ENCODE results near the gene RFNG.

Gene RFNG

GRCh38 chr17:82080789-82081464 is 29.3 kb upstream of the RFNG start:
- Histone ChIP-seq H4K20me1 (ENCODE audit: insufficient read depth) (no peaks in the 10 kb centered on the region), H3K79me2 (ENCODE audit: insufficient read depth, low read depth) (no peaks in the 10 kb centered on the region), H3K4me3 (IDR thresholded peaks at IDR 0.05; ENCODE audit: insufficient read depth, low read depth, low read length) (no peak overlapping the region), H3K27me3 (ENCODE audit: insufficient read depth, low read depth) (no peaks in the 10 kb centered on the region), H3K4me2 (no peak overlapping the region), H3K27ac (no peak overlapping the region), H3K4me1 (ENCODE audit: low read depth, poor library complexity, severe bottlenecking) (no peaks in the 10 kb centered on the region), H3K9ac (no peak overlapping the region), H2AFZ (ENCODE audit: low read depth) (no peak overlapping the region), H3K36me3 (ENCODE audit: insufficient read depth) (peaks cover 30% of the 10 kb centered on the region; the same call in 1 of the 2 replicates)
- TF ChIP-seq CTCF (conservative IDR thresholded peaks at IDR 0.05; ENCODE audit: low read depth, low read length), result no peak

- Histone ChIP-seq H3K4me2 (no peak overlapping the region), H3K79me2 (ENCODE audit: insufficient read depth, low read depth) (no peaks in the 10 kb centered on the region), H2AFZ (ENCODE audit: low read depth) (no peak overlapping the region), H4K20me1 (ENCODE audit: insufficient read depth) (no peaks in the 10 kb centered on the region), H3K4me1 (ENCODE audit: low read depth, poor library complexity, severe bottlenecking) (no peaks in the 10 kb centered on the region), H3K27me3 (ENCODE audit: insufficient read depth, low read depth) (no peaks in the 10 kb centered on the region), H3K36me3 (ENCODE audit: insufficient read depth) (peaks cover 23% of the 10 kb centered on the region; the same call in 1 of the 2 replicates), H3K9ac (no peak overlapping the region), H3K4me3 (IDR thresholded peaks at IDR 0.05; ENCODE audit: insufficient read depth, low read depth, low read length) (no peak overlapping the region), H3K27ac (no peak overlapping the region)
- TF ChIP-seq CTCF (conservative IDR thresholded peaks at IDR 0.05; ENCODE audit: low read depth, low read length), result no peak
Measured at GRCh38 chr17:82080048-82080788, 28.6 kb upstream of the RFNG start.

- no peak for TF ChIP-seq CTCF (conservative IDR thresholded peaks at IDR 0.05; ENCODE audit: low read depth, low read length)
- Histone ChIP-seq H3K27ac (no peak overlapping the region), H3K4me1 (ENCODE audit: low read depth, poor library complexity, severe bottlenecking) (no peaks in the 10 kb centered on the region), H3K36me3 (ENCODE audit: insufficient read depth) (peaks cover 15% of the 10 kb centered on the region; the same call in 1 of the 2 replicates), H3K27me3 (ENCODE audit: insufficient read depth, low read depth) (no peaks in the 10 kb centered on the region), H3K79me2 (ENCODE audit: insufficient read depth, low read depth) (no peaks in the 10 kb centered on the region), H2AFZ (ENCODE audit: low read depth) (no peak overlapping the region), H3K9ac (no peak overlapping the region), H3K4me3 (IDR thresholded peaks at IDR 0.05; ENCODE audit: insufficient read depth, low read depth, low read length) (no peak overlapping the region), H3K4me2 (no peak overlapping the region), H4K20me1 (ENCODE audit: insufficient read depth) (no peaks in the 10 kb centered on the region)
Measured at GRCh38 chr17:82079001-82079677, 27.5 kb upstream of the RFNG start.

- H3K36me3 ChIP-seq (ENCODE audit: insufficient read depth), result peaks cover 11% of the 10 kb centered on the region; the same call in 1 of the 2 replicates
Measured at GRCh38 chr17:82078433-82078832, 26.8 kb upstream of the RFNG start.

More at GRCh38 chr17:82078433-82078832, 26.8 kb upstream of the RFNG start:
- H3K9ac ChIP-seq, result no peak overlapping the region
- no peak for TF ChIP-seq CTCF (conservative IDR thresholded peaks at IDR 0.05; ENCODE audit: low read depth, low read length)
- no peak overlapping the region for H3K27ac ChIP-seq
- no peaks in the 10 kb centered on the region for H3K27me3 ChIP-seq (ENCODE audit: insufficient read depth, low read depth)
- H3K4me2 ChIP-seq, result no peak overlapping the region
- H3K79me2 ChIP-seq (ENCODE audit: insufficient read depth, low read depth), result no peaks in the 10 kb centered on the region
- H3K4me3 ChIP-seq (IDR thresholded peaks at IDR 0.05; ENCODE audit: insufficient read depth, low read depth, low read length), result no peak overlapping the region
- H3K4me1 ChIP-seq (ENCODE audit: low read depth, poor library complexity, severe bottlenecking), result no peaks in the 10 kb centered on the region
- no peak overlapping the region for H2AFZ ChIP-seq (ENCODE audit: low read depth)
- no peaks in the 10 kb centered on the region for H4K20me1 ChIP-seq (ENCODE audit: insufficient read depth)

All from KMS-11 (cell line).